Measurements from ENCODE around the gene SFMBT1. TPM values are rescaled to one million over a fixed set of nuclear protein-coding genes. Genes with fewer than 3 reads are reported as not detected.
A peak's percentile ranks its signal among the peaks of the same experiment; 100 is the strongest.

The SFMBT1 gene
- polyA plus RNA-seq, 1 experiment, result 2.0 TPM

DNA sequence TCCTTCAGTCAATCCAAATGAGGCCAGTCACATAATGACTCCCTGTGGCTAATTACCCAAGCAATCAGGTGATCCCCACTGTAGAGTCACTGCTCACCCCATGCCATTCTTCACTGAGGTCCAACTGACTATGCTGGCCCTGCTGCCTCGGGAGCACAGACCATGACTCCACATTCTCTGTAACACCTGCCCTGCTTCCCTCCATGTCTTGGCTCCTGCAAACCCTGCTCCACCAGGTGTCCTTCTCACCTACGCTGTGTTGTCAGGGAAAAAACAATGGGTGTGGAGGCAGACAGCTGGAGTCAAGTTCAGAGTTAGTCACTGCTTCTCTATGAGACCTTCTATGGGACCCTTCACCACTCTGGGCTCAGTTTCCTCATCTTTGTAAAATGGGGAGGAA, 6.1 kb upstream of the SFMBT1 start:
- no peak overlapping the region for H3K4me3 ChIP-seq (ENCODE audit: low read depth, low read length)
- H3K27ac ChIP-seq (ENCODE audit: low read depth, low read length), result no peak overlapping the region
- POLR2A ChIA-PET, result no interaction called here
- TF ChIP-seq, protein P1, sequence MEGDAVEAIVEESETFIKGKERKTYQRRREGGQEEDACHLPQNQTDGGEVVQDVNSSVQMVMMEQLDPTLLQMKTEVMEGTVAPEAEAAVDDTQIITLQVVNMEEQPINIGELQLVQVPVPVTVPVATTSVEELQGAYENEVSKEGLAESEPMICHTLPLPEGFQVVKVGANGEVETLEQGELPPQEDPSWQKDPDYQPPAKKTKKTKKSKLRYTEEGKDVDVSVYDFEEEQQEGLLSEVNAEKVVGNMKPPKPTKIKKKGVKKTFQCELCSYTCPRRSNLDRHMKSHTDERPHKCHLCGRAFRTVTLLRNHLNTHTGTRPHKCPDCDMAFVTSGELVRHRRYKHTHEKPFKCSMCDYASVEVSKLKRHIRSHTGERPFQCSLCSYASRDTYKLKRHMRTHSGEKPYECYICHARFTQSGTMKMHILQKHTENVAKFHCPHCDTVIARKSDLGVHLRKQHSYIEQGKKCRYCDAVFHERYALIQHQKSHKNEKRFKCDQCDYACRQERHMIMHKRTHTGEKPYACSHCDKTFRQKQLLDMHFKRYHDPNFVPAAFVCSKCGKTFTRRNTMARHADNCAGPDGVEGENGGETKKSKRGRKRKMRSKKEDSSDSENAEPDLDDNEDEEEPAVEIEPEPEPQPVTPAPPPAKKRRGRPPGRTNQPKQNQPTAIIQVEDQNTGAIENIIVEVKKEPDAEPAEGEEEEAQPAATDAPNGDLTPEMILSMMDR (IDR thresholded peaks at IDR 0.05; ENCODE audit: low read depth, low read length), result no peak
- H3K27me3 ChIP-seq (ENCODE audit: control insufficient read depth, insufficient read depth, low read length), result peaks cover 6% of the 10 kb centered on the region
- no peaks in the 10 kb centered on the region for H3K9me3 ChIP-seq (ENCODE audit: control insufficient read depth, insufficient read depth, low read length)
- DNase-seq (ENCODE audit: low read depth, low spot score), result no peak
- CTCF ChIA-PET, result no interaction called here

DNA sequence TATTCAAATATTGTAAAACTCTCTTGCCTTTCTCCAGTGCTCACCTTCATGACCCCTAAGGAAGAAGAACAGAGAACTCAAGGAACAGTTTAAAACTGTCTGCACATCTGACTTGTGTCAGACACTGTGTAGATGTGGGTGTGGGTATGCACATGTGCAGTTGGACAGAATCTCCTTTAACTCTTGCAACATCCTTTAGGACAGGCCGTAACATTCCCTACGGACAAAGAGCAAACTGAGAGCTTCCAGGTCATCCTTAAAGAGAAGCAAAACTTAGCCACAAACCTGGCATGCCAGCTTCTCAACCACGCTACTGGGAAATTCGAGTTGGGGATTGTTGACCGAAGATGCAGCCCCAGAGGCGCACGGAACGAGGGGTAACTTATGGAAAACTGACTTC, 4.1 kb upstream of the SFMBT1 start:
- Histone ChIP-seq H3K27me3 (ENCODE audit: control insufficient read depth, insufficient read depth, low read length) (peaks cover 13% of the 10 kb centered on the region), H3K27ac (ENCODE audit: low read depth, low read length) (no peak overlapping the region), H3K4me3 (ENCODE audit: low read depth, low read length) (no peak overlapping the region), H3K9me3 (ENCODE audit: control insufficient read depth, insufficient read depth, low read length) (no peaks in the 10 kb centered on the region; the same call in 1 of the 2 replicates)
- TF ChIP-seq, protein P1 (IDR thresholded peaks at IDR 0.05; ENCODE audit: low read depth, low read length), result no peak
- no peak for DNase-seq (ENCODE audit: low read depth, low spot score)
- ChIA-PET POLR2A (no interaction called here), CTCF (no interaction called here)

DNA sequence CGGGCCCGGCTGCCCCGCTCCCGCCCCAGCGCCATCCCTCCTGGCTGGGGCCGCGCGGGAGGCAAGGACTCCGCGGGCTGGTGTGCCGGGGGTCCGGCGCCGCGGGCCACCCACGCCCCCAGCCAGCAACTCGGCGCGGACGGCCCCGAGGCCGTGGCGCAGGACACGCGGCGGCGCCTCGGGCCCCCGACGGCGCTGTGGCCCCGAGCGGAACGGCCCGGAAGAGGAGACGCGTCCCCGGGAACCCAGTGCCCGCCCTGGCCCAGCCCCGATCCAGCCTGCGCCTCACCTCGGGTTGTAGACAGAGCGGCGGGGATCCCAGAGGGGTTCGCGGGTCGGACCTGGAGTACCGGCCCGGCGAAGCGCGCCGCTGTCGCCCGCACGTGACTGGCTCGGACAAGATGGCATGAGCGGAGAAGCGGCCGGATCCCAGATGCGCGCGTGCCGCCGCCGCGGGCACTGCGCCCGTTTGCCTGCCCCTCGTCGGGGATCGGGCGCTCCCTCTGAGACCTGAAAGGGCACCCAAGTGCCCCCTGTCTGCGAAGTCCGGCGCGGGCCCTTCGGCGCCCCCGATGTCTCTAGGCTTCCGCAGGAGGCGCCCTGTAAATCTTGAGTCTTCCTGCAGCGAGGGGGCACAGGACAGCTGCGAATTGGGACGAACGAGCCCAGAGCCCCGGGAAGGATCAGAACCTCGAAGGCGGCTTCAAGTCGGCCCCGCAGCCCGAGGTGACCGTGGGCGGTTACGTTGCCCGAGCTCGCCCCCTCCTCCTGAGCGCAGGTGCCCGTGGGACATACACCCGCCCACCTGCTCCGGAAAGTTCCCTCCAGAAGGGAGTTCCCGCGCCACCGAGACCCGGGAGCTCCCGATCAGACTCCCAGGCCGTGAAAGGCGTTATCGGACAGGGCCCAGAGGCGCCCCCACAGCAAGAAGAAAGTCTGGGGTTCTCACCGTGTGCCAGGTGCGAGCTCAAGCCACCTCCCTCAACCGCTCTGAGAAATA, 598 bp upstream of the SFMBT1 start:
- DNase-seq (ENCODE audit: low read depth, low spot score), result no peak
- Histone ChIP-seq H3K4me3 (ENCODE audit: low read depth, low read length) (peak overlapping the region; percentile 64), H3K9me3 (ENCODE audit: control insufficient read depth, insufficient read depth, low read length) (no peaks in the 10 kb centered on the region; the same call in 1 of the 2 replicates), H3K27me3 (ENCODE audit: control insufficient read depth, insufficient read depth, low read length) (peaks cover 11% of the 10 kb centered on the region), H3K27ac (ENCODE audit: low read depth, low read length) (no peak overlapping the region)
- POLR2A ChIA-PET, result interaction anchor here (0.6 kb wide), 1 partner anchor 341 kb away, joined by 4 read pairs; the partner anchor contains the start of genes GLT8D1 and SPCS1
- CTCF ChIA-PET, result interaction anchor here (0.5 to 0.6 kb wide), 2 partner anchors 37 to 87 kb away, joined by 3 to 4 read pairs; no protein-coding TSS in a partner anchor
- TF ChIP-seq, protein P1 (IDR thresholded peaks at IDR 0.05; ENCODE audit: low read depth, low read length), result peak; percentile 42

DNA sequence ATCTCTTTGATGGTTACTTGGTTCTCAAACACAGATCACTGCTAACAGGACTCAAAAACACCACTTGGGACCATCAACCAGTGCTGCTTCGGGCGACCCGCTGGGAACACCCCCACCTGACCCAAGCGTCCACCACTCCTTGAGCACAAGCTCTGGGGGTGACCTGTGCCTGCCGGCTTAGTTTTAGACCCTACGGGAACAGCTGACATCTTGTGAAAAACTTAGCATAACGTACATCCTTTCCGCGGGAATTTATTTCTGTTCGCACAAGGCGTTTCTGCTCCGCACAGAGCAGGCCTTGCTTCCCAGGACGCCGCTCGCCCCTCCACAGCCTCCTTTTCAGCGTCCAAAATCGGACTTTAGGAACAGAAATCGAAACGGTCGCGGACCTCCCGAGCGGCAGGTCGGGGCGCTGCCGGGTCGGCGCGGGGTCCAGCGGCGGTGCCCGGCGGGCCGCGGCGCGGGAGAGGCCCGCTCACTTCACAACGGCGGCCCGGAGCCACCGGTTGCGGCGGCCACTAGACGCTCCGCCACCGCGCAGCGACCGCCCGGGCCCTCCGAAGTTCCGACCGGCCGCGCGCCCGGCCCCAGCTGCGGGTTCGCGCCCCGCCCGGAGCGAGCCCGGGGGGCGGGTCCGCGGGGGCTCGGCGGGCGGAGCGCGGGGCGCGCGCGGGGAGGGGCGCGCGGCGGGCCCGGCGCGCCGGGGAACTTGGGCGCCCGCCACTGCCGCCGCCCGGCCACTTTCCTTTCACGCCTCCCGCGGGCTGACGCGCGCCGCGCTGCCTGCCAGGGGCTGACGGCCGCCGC, 959 bp downstream of the SFMBT1 start:
- no peak for DNase-seq (ENCODE audit: low read depth, low spot score)
- CTCF ChIA-PET, result interaction anchor here (0.9 kb wide), 1 partner anchor 69 kb away, joined by 3 read pairs; no protein-coding TSS in a partner anchor
- TF ChIP-seq, protein P1 (IDR thresholded peaks at IDR 0.05; ENCODE audit: low read depth, low read length), result no peak
- POLR2A ChIA-PET, result no interaction called here
- Histone ChIP-seq H3K9me3 (ENCODE audit: control insufficient read depth, insufficient read depth, low read length) (no peaks in the 10 kb centered on the region; the same call in 1 of the 2 replicates), H3K27me3 (ENCODE audit: control insufficient read depth, insufficient read depth, low read length) (peaks cover 8% of the 10 kb centered on the region), H3K4me3 (ENCODE audit: low read depth, low read length) (peak overlapping the region; percentile 67), H3K27ac (ENCODE audit: low read depth, low read length) (peak overlapping the region; percentile 31)
